PC-3 (cell line): ENCODE data around the gene POLR3C.

ENCODE experiments used
- CTCF ChIP-seq: fragments of 300-600 bp; sonication (generic); conservative IDR thresholded peaks from 2 replicates; pipeline ENCODE4 v1.5.1; 2017; ENCODE audit warnings: antibody characterized with exemption, low read depth, mild to moderate bottlenecking, low read length
- EZH2phosphoT487 ChIP-seq: fragments of 300-600 bp; sonication (generic); IDR thresholded peaks from 2 replicates; pipeline ENCODE4 v1.6.1; 2018; ENCODE audit warnings: mild to moderate bottlenecking, antibody characterized with exemption, low read length, borderline replicate concordance

GRCh38 chr1:145796753-145797152, 27.2 kb upstream of the POLR3C start:
- TF ChIP-seq CTCF (no peak), EZH2phosphoT487 (no peak)
